ENCODE data around the gene MYO18A.
"Not testable (repeated sequence)": the region's sequence is repeated elsewhere in the genome, so short reads cannot be mapped to it uniquely, and the experiment has no call there.

Gene MYO18A

GRCh38 chr17:29180034-29180787, at the start of gene MYO18A:
Gene MYO18A, minus strand, starts transcription at chr17:29180398. Its CDS starts 13,458 bp downstream, at chr17:29166940.
- H3K27ac ChIP-seq (ENCODE audit: low read depth, low read length): peak within 1 kb of the TSS; percentile 81
- H3K27me3 ChIP-seq (ENCODE audit: control insufficient read depth, insufficient read depth, low read length): no peaks in the 10 kb centered on the region
- peak within 1 kb of the TSS; percentile 54 for H3K9ac ChIP-seq (ENCODE audit: low read length)
- H3K36me3 ChIP-seq (ENCODE audit: control insufficient read depth, insufficient read depth, low read length): no peaks in the 10 kb centered on the region
- peaks cover 6% of the 10 kb centered on the region for H3K4me1 ChIP-seq (ENCODE audit: control insufficient read depth, insufficient read depth, low read length)
- peak within 1 kb of the TSS; percentile 69 for H3K4me3 ChIP-seq (ENCODE audit: low read length)

- Histone ChIP-seq H3K36me3 (ENCODE audit: control insufficient read depth, insufficient read depth, low read length) (no peaks in the 10 kb centered on the region), H3K9ac (ENCODE audit: low read length) (no peak overlapping the region), H3K27ac (ENCODE audit: low read depth, low read length) (no peak overlapping the region), H3K4me3 (ENCODE audit: low read length) (no peak overlapping the region), H3K27me3 (ENCODE audit: control insufficient read depth, insufficient read depth, low read length) (no peaks in the 10 kb centered on the region), H3K4me1 (ENCODE audit: control insufficient read depth, insufficient read depth, low read length) (no peaks in the 10 kb centered on the region)
Measured at GRCh38 chr17:29225396-29225795, 45.2 kb upstream of the MYO18A start.

- not testable (repeated sequence) for H3K4me3 ChIP-seq (ENCODE audit: low read length); H3K4me1 ChIP-seq (ENCODE audit: control insufficient read depth, insufficient read depth, low read length); H3K27ac ChIP-seq (ENCODE audit: low read depth, low read length); H3K27me3 ChIP-seq (ENCODE audit: control insufficient read depth, insufficient read depth, low read length); H3K36me3 ChIP-seq (ENCODE audit: control insufficient read depth, insufficient read depth, low read length); H3K9ac ChIP-seq (ENCODE audit: low read length)
Measured at GRCh38 chr17:29221338-29221737, 41.1 kb upstream of the MYO18A start.

- H3K27me3 ChIP-seq (ENCODE audit: control insufficient read depth, insufficient read depth, low read length): peaks cover 2% of the 10 kb centered on the region
- H3K27ac ChIP-seq (ENCODE audit: low read depth, low read length): no peak overlapping the region
- no peaks in the 10 kb centered on the region for H3K36me3 ChIP-seq (ENCODE audit: control insufficient read depth, insufficient read depth, low read length)
- H3K9ac ChIP-seq (ENCODE audit: low read length): no peak overlapping the region
- H3K4me1 ChIP-seq (ENCODE audit: control insufficient read depth, insufficient read depth, low read length): no peaks in the 10 kb centered on the region
- H3K4me3 ChIP-seq (ENCODE audit: low read length): no peak overlapping the region
Measured at GRCh38 chr17:29219378-29220047, 39.3 kb upstream of the MYO18A start.

- H3K36me3 ChIP-seq (ENCODE audit: control insufficient read depth, insufficient read depth, low read length): no peaks in the 10 kb centered on the region
- no peaks in the 10 kb centered on the region for H3K4me1 ChIP-seq (ENCODE audit: control insufficient read depth, insufficient read depth, low read length)
- no peak overlapping the region for H3K27ac ChIP-seq (ENCODE audit: low read depth, low read length)
- H3K27me3 ChIP-seq (ENCODE audit: control insufficient read depth, insufficient read depth, low read length): peaks cover 2% of the 10 kb centered on the region
- H3K4me3 ChIP-seq (ENCODE audit: low read length): no peak overlapping the region
- H3K9ac ChIP-seq (ENCODE audit: low read length): no peak overlapping the region
Measured at GRCh38 chr17:29216856-29217255, 36.7 kb upstream of the MYO18A start.

GRCh38 chr17:29216181-29216580, 36.0 kb upstream of the MYO18A start:
- Histone ChIP-seq H3K27ac (ENCODE audit: low read depth, low read length) (no peak overlapping the region), H3K4me3 (ENCODE audit: low read length) (no peak overlapping the region), H3K9ac (ENCODE audit: low read length) (no peak overlapping the region), H3K4me1 (ENCODE audit: control insufficient read depth, insufficient read depth, low read length) (no peaks in the 10 kb centered on the region), H3K36me3 (ENCODE audit: control insufficient read depth, insufficient read depth, low read length) (no peaks in the 10 kb centered on the region), H3K27me3 (ENCODE audit: control insufficient read depth, insufficient read depth, low read length) (peaks cover 2% of the 10 kb centered on the region)

GRCh38 chr17:29215717-29216116, 35.5 kb upstream of the MYO18A start:
- Histone ChIP-seq H3K27me3 (ENCODE audit: control insufficient read depth, insufficient read depth, low read length) (peaks cover 2% of the 10 kb centered on the region), H3K4me1 (ENCODE audit: control insufficient read depth, insufficient read depth, low read length) (no peaks in the 10 kb centered on the region), H3K9ac (ENCODE audit: low read length) (no peak overlapping the region), H3K4me3 (ENCODE audit: low read length) (no peak overlapping the region), H3K27ac (ENCODE audit: low read depth, low read length) (no peak overlapping the region), H3K36me3 (ENCODE audit: control insufficient read depth, insufficient read depth, low read length) (no peaks in the 10 kb centered on the region)

GRCh38 chr17:29215174-29215573, 35.0 kb upstream of the MYO18A start:
- no peak overlapping the region for H3K9ac ChIP-seq (ENCODE audit: low read length)
- no peak overlapping the region for H3K27ac ChIP-seq (ENCODE audit: low read depth, low read length)
- H3K4me3 ChIP-seq (ENCODE audit: low read length): no peak overlapping the region
- peaks cover 2% of the 10 kb centered on the region for H3K27me3 ChIP-seq (ENCODE audit: control insufficient read depth, insufficient read depth, low read length)
- no peaks in the 10 kb centered on the region for H3K36me3 ChIP-seq (ENCODE audit: control insufficient read depth, insufficient read depth, low read length)
- H3K4me1 ChIP-seq (ENCODE audit: control insufficient read depth, insufficient read depth, low read length): no peaks in the 10 kb centered on the region

GRCh38 chr17:29214215-29215146, 34.3 kb upstream of the MYO18A start:
- Histone ChIP-seq H3K27me3 (ENCODE audit: control insufficient read depth, insufficient read depth, low read length) (no peaks in the 10 kb centered on the region), H3K9ac (ENCODE audit: low read length) (no peak overlapping the region), H3K4me3 (ENCODE audit: low read length) (no peak overlapping the region), H3K27ac (ENCODE audit: low read depth, low read length) (no peak overlapping the region), H3K36me3 (ENCODE audit: control insufficient read depth, insufficient read depth, low read length) (no peaks in the 10 kb centered on the region), H3K4me1 (ENCODE audit: control insufficient read depth, insufficient read depth, low read length) (no peaks in the 10 kb centered on the region)

GRCh38 chr17:29212681-29213121, 32.5 kb upstream of the MYO18A start:
- Histone ChIP-seq H3K4me3 (ENCODE audit: low read length) (no peak overlapping the region), H3K27ac (ENCODE audit: low read depth, low read length) (no peak overlapping the region), H3K4me1 (ENCODE audit: control insufficient read depth, insufficient read depth, low read length) (no peaks in the 10 kb centered on the region), H3K27me3 (ENCODE audit: control insufficient read depth, insufficient read depth, low read length) (no peaks in the 10 kb centered on the region), H3K36me3 (ENCODE audit: control insufficient read depth, insufficient read depth, low read length) (no peaks in the 10 kb centered on the region), H3K9ac (ENCODE audit: low read length) (no peak overlapping the region)

- no peaks in the 10 kb centered on the region for H3K27me3 ChIP-seq (ENCODE audit: control insufficient read depth, insufficient read depth, low read length)
- no peak overlapping the region for H3K9ac ChIP-seq (ENCODE audit: low read length)
- H3K4me1 ChIP-seq (ENCODE audit: control insufficient read depth, insufficient read depth, low read length): no peaks in the 10 kb centered on the region
- H3K27ac ChIP-seq (ENCODE audit: low read depth, low read length): no peak overlapping the region
- H3K4me3 ChIP-seq (ENCODE audit: low read length): no peak overlapping the region
- H3K36me3 ChIP-seq (ENCODE audit: control insufficient read depth, insufficient read depth, low read length): no peaks in the 10 kb centered on the region
Measured at GRCh38 chr17:29212094-29212631, 32.0 kb upstream of the MYO18A start.

GRCh38 chr17:29210879-29211278, 30.7 kb upstream of the MYO18A start:
- H3K27me3 ChIP-seq (ENCODE audit: control insufficient read depth, insufficient read depth, low read length): no peaks in the 10 kb centered on the region
- H3K4me1 ChIP-seq (ENCODE audit: control insufficient read depth, insufficient read depth, low read length): no peaks in the 10 kb centered on the region
- H3K9ac ChIP-seq (ENCODE audit: low read length): no peak overlapping the region
- no peak overlapping the region for H3K27ac ChIP-seq (ENCODE audit: low read depth, low read length)
- no peaks in the 10 kb centered on the region for H3K36me3 ChIP-seq (ENCODE audit: control insufficient read depth, insufficient read depth, low read length)
- H3K4me3 ChIP-seq (ENCODE audit: low read length): no peak overlapping the region

Measured in rectal smooth muscle tissue (tissue), 1 donor.